GM06990 (cell line): ENCODE results near the gene CNR2.

ENCODE experiments used
- DNase-seq: peaks from one replicate; pipeline ENCODE4 v3.0.0-alpha.2; 2011; ENCODE audit not compliant: insufficient read length; ENCODE audit errors: extremely low read depth
- H3K27me3 ChIP-seq: replicated peaks from 2 replicates; pipeline ENCODE4 v1.6.0; 2011; ENCODE audit warnings: low read length; ENCODE audit not compliant: control insufficient read depth, insufficient read depth
- H3K36me3 ChIP-seq: 2 replicates; pipeline ENCODE4 v1.5.1; 2011; ENCODE audit warnings: low read length; ENCODE audit not compliant: control insufficient read depth, insufficient read depth
- H3K4me3 ChIP-seq: replicated peaks from 2 replicates; pipeline ENCODE4 v1.5.1; 2011; ENCODE audit warnings: low read depth, mild to moderate bottlenecking, control low read depth, low read length
- CTCF ChIP-seq: IDR thresholded peaks from 2 replicates; pipeline ENCODE4 v1.5.1; 2011; ENCODE audit warnings: low read length, control low read depth, mild to moderate bottlenecking, inconsistent platforms; ENCODE audit not compliant: insufficient read depth, poor library complexity, severe bottlenecking

Gene CNR2

GRCh38 chr1:23889074-23889473, 24.1 kb downstream of the CNR2 start:
- TF ChIP-seq CTCF: no peak
- Histone ChIP-seq H3K27me3 (no peaks in the 10 kb centered on the region), H3K4me3 (no peak overlapping the region; the same call in 1 of the 2 replicates), H3K36me3 (no peaks in the 10 kb centered on the region; the same call in 1 of the 2 replicates)
- DNase-seq: peak; percentile 55

GRCh38 chr1:23885222-23885621, 27.9 kb downstream of the CNR2 start:
- Histone ChIP-seq H3K36me3 (no peaks in the 10 kb centered on the region; the same call in none of the 2 replicates), H3K27me3 (no peaks in the 10 kb centered on the region), H3K4me3 (no peak overlapping the region)
- no peak for TF ChIP-seq CTCF
- no peak for DNase-seq

- DNase-seq: no peak
- H3K4me3 ChIP-seq: no peak overlapping the region
- no peaks in the 10 kb centered on the region for H3K27me3 ChIP-seq
- no peak for TF ChIP-seq CTCF
- no peaks in the 10 kb centered on the region; the same call in none of the 2 replicates for H3K36me3 ChIP-seq
These were observed 30.4 kb downstream of the CNR2 start for GRCh38 chr1:23882746-23883145.

GRCh38 chr1:23879809-23880208, 33.4 kb downstream of the CNR2 start:
- no peak for TF ChIP-seq CTCF
- no peak for DNase-seq
- H3K27me3 ChIP-seq: no peaks in the 10 kb centered on the region
- H3K36me3 ChIP-seq: peaks cover 8% of the 10 kb centered on the region
- no peak overlapping the region for H3K4me3 ChIP-seq

- DNase-seq: no peak
- Histone ChIP-seq H3K27me3 (no peaks in the 10 kb centered on the region), H3K36me3 (peaks cover 15% of the 10 kb centered on the region), H3K4me3 (no peak overlapping the region)
- TF ChIP-seq CTCF: no peak
These were observed 34.5 kb downstream of the CNR2 start for GRCh38 chr1:23878668-23879067.

GRCh38 chr1:23875382-23875781, 37.8 kb downstream of the CNR2 start:
- H3K27me3 ChIP-seq: no peaks in the 10 kb centered on the region
- H3K4me3 ChIP-seq: no peak overlapping the region
- DNase-seq: no peak
- H3K36me3 ChIP-seq: peaks cover 15% of the 10 kb centered on the region
- no peak for TF ChIP-seq CTCF
